ENCODE measurements around the gene APMAP. TPM values are rescaled to one million over a fixed set of nuclear protein-coding genes. Genes with fewer than 3 reads are reported as not detected.

The APMAP gene
- total and polyA plus RNA-seq, 10 of the 15 experiments (the other 5 are each of a cell fraction or from before 2014, with no cell fraction given): 12.1 to 60.2 (median 32.7) TPM

DNA sequence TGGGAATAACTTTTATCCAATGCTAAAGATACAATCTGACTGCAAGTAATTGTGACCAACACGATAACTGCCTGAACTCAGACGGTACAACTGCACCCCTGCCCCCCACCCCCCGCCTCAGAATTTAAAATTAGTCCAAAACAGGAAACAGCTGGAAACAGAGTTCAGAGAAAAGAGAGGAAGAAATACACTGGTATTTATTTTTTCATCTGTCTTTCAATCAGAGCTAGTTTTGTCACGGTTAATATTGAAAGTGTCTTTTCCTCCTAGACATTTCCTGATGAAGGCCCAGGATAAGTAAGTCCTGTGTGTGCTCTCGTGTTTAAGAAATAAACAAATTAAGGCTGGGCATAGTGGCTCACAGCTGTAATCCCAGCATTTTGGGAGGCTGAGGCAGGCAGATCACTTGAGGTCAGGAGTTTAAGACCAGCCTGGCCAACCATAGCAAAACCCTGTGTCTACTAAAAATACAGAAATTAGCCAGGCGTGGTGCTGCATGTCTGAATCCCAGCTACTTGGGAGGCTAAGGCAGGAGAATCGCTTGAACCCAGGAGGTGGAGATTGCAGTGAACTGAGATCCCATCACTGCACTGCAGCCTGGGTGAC lies 43.9 kb upstream of the APMAP start (continued):
- TF ChIP-seq, protein P1, sequence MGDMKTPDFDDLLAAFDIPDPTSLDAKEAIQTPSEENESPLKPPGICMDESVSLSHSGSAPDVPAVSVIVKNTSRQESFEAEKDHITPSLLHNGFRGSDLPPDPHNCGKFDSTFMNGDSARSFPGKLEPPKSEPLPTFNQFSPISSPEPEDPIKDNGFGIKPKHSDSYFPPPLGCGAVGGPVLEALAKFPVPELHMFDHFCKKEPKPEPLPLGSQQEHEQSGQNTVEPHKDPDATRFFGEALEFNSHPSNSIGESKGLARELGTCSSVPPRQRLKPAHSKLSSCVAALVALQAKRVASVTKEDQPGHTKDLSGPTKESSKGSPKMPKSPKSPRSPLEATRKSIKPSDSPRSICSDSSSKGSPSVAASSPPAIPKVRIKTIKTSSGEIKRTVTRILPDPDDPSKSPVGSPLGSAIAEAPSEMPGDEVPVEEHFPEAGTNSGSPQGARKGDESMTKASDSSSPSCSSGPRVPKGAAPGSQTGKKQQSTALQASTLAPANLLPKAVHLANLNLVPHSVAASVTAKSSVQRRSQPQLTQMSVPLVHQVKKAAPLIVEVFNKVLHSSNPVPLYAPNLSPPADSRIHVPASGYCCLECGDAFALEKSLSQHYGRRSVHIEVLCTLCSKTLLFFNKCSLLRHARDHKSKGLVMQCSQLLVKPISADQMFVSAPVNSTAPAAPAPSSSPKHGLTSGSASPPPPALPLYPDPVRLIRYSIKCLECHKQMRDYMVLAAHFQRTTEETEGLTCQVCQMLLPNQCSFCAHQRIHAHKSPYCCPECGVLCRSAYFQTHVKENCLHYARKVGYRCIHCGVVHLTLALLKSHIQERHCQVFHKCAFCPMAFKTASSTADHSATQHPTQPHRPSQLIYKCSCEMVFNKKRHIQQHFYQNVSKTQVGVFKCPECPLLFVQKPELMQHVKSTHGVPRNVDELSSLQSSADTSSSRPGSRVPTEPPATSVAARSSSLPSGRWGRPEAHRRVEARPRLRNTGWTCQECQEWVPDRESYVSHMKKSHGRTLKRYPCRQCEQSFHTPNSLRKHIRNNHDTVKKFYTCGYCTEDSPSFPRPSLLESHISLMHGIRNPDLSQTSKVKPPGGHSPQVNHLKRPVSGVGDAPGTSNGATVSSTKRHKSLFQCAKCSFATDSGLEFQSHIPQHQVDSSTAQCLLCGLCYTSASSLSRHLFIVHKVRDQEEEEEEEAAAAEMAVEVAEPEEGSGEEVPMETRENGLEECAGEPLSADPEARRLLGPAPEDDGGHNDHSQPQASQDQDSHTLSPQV (IDR thresholded peaks at IDR 0.05): no peak
- TF ChIP-seq ZNF622 (IDR thresholded peaks at IDR 0.05) (no peak), SMARCA5 (IDR thresholded peaks at IDR 0.05) (no peak), CBFB (IDR thresholded peaks at IDR 0.05; ENCODE audit: low read depth) (no peak), TBL1XR1 (IDR thresholded peaks at IDR 0.05; ENCODE audit: low read depth, low read length) (no peak), SUPT20H (IDR thresholded peaks at IDR 0.05; ENCODE audit: borderline replicate concordance, control insufficient read depth, low read depth, low read length) (no peak), SIN3A (IDR thresholded peaks at IDR 0.05; ENCODE audit: low read depth, low read length) (no peak)
- TF ChIP-seq, protein P2, sequence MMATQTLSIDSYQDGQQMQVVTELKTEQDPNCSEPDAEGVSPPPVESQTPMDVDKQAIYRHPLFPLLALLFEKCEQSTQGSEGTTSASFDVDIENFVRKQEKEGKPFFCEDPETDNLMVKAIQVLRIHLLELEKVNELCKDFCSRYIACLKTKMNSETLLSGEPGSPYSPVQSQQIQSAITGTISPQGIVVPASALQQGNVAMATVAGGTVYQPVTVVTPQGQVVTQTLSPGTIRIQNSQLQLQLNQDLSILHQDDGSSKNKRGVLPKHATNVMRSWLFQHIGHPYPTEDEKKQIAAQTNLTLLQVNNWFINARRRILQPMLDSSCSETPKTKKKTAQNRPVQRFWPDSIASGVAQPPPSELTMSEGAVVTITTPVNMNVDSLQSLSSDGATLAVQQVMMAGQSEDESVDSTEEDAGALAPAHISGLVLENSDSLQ (IDR thresholded peaks at IDR 0.05): no peak
